HL-60 (cell line): ENCODE data around the gene EXOSC7.

ENCODE experiments used
- CTCF ChIP-seq: IDR thresholded peaks from one replicate; pipeline ENCODE4 v1.5.1; 2011; ENCODE audit warnings: low read length, control low read depth, inconsistent platforms; ENCODE audit not compliant: insufficient read depth
- POLR2AphosphoS5 ChIP-seq: IDR thresholded peaks from 2 replicates; pipeline ENCODE4 v1.6.1; 2012; ENCODE audit warnings: low read depth

- TF ChIP-seq POLR2AphosphoS5, result no peak
- no peak for TF ChIP-seq CTCF
Measured at GRCh38 chr3:45017821-45018220, 41.8 kb downstream of the EXOSC7 start.
